ENCODE measurements around the gene JAKMIP2.

JAKMIP2 gene

GRCh38 chr5:147786142-147786541, 3.6 kb upstream of the JAKMIP2 start:
- DNase-seq = no peak

- DNase-seq = no peak
Measured at GRCh38 chr5:147784146-147784987, 1.8 kb upstream of the JAKMIP2 start.

GRCh38 chr5:147780924-147781573, 1.5 kb downstream of the JAKMIP2 start:
- peak; percentile 7 to 37 for DNase-seq

GRCh38 chr5:147779694-147780093, 2.8 kb downstream of the JAKMIP2 start:
- no peak for DNase-seq

- no peak for DNase-seq
Measured at GRCh38 chr5:147776989-147777388, 5.5 kb downstream of the JAKMIP2 start.

GRCh38 chr5:147773587-147773986, 8.9 kb downstream of the JAKMIP2 start:
- DNase-seq = no peak

- DNase-seq = no peak
Measured at GRCh38 chr5:147773139-147773538, 9.4 kb downstream of the JAKMIP2 start.

GRCh38 chr5:147767048-147767447, 15.5 kb downstream of the JAKMIP2 start:
- no peak for DNase-seq

GRCh38 chr5:147763791-147764525, 18.6 kb downstream of the JAKMIP2 start:
- no peak for DNase-seq

GRCh38 chr5:147760086-147760875, 22.2 kb downstream of the JAKMIP2 start:
- DNase-seq = no peak

GRCh38 chr5:147759441-147759840, 23.1 kb downstream of the JAKMIP2 start:
- DNase-seq = no peak

- peak; percentile 48 to 86 for DNase-seq
Measured at GRCh38 chr5:147756566-147756965, 26.0 kb downstream of the JAKMIP2 start.

GRCh38 chr5:147754372-147755122, 28.0 kb downstream of the JAKMIP2 start:
- no peak for DNase-seq

GRCh38 chr5:147753765-147754164, 28.8 kb downstream of the JAKMIP2 start:
- DNase-seq = no peak

- peak in 1 of 2 experiments; percentile 29 for DNase-seq
Measured at GRCh38 chr5:147752666-147753290, 29.8 kb downstream of the JAKMIP2 start.

- peak in 1 of 2 experiments; percentile 4 for DNase-seq
Measured at GRCh38 chr5:147752033-147752432, 30.5 kb downstream of the JAKMIP2 start.

- DNase-seq = no peak
Measured at GRCh38 chr5:147751156-147751830, 31.2 kb downstream of the JAKMIP2 start.

- no peak for DNase-seq
Measured at GRCh38 chr5:147750065-147750464, 32.5 kb downstream of the JAKMIP2 start.

GRCh38 chr5:147748590-147748989, 33.9 kb downstream of the JAKMIP2 start:
- DNase-seq = no peak

GRCh38 chr5:147746986-147747385, 35.5 kb downstream of the JAKMIP2 start:
- no peak for DNase-seq

Data from NCI-H524 (cell line).